Measurements from ENCODE around the gene XRCC3.
"Not testable (repeated sequence)": the region's sequence is repeated elsewhere in the genome, so short reads cannot be mapped to it uniquely, and the experiment has no call there.

GRCh38 chr14:103653336-103653735 lies 61.9 kb downstream of the XRCC3 start:
- not testable (repeated sequence) for TF ChIP-seq CTCF, POLR2A (IDR thresholded peaks at IDR 0.05)
